GM13976 (cell line): ENCODE measurements around the gene IGF2BP1.
"Not testable (repeated sequence)": the region's sequence is repeated elsewhere in the genome, so short reads cannot be mapped to it uniquely, and the experiment has no call there.

Source experiments
- DNase-seq: peaks from one replicate; pipeline ENCODE4 v3.0.0; 2012; ENCODE audit warnings: low spot score
- CTCF ChIP-seq: IDR thresholded peaks from 2 replicates; pipeline ENCODE4 v1.5.1; 2012; ENCODE audit warnings: borderline replicate concordance, mild to moderate bottlenecking; ENCODE audit not compliant: insufficient read depth; ENCODE audit errors: extremely low read depth, missing control alignments, control extremely low read depth
- in situ Hi-C: fragments of 300-500 bp; cut with MboI; formaldehyde crosslinking; loops from one replicate; pipeline ENCODE4 v1.12.0; 2022; ENCODE audit warnings: low sequenced_read_pairs, mixed read lengths, inconsistent platforms; ENCODE audit not compliant: unreplicated experiment

IGF2BP1 gene

GRCh38 chr17:49089094-49089493, 91.9 kb downstream of the IGF2BP1 start:
- in situ Hi-C loops = no loop called here
- no peak for DNase-seq
- TF ChIP-seq CTCF = no peak

DNA sequence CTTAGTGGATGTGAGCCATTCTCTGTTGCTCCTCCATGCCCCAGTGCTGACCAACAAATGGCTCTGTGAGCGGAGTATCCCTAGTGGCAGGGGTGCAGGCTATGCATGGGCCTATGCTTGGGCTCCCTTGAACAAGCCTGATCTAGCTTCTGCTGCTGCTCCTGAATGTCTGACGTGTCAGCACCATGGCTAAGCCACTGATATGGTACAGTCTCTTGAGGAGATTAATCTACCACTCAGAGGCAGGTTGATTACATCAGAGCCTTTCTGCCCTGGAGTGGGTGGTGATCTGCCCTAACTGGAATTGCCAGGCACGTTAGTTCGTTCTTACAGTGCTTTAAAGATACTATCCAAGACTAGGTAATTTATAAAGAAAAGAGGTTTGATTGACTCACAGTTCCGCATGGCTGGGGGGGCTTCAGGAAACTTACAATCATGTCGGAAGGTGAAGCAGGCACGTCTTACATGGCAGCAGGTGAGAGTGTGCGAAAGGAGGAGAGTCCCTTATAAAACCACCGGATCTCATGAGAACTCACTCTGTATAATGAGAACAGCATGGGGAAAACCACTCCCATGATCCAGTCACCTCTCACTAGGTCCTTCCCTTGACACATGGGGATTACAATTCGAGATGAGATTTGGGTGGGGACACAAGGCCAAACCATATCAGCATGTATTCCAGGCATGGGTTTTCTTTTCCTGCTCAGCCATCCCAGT, 93.9 kb downstream of the IGF2BP1 start:
- in situ Hi-C loops = no loop called here
- no peak for TF ChIP-seq CTCF

DNA sequence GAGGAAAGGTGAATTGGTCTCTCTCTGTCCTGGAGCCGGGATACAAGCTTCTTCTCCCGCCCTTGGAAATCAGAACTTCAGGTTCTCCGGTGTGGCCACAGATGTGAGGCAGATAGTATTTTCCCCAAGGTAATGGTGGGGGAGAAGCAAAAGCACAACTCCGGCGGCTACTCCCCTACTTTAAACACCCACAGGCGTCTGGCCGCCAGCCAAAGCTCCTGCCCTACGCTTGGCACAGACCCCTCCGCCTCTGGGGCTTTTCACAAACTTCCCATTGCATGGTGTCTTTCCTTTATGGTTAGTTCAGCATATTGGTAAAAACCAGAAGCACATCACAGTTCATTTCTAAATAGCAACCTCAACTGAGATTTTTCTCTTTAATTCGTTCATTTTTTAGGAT, 95.9 kb downstream of the IGF2BP1 start:
- in situ Hi-C loops = no loop called here
- no peak for TF ChIP-seq CTCF
- DNase-seq = no peak

More for the DNA sequence above, 93.9 kb downstream of the IGF2BP1 start:
- no peak for DNase-seq

DNA sequence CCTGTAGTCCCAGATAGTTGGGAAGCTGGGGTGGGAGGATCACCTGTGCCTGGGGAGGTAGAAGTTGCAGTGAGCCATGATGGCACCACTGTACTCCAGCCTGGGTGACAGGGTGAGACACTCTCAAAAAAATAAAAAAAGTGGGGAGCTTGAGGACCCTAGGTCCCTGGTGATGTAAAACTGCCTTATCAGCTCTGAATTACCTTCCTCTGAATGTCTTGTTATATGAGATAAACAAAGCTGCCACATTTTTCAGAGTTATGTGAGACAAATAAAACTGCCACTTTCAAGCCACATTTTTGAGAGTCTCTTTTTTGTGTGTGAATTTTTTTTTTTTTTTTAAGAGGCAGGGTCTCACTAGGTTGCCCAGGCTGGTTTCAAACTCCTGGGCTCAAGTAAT, 103.4 kb downstream of the IGF2BP1 start:
- no peak for DNase-seq
- TF ChIP-seq CTCF = no peak
- in situ Hi-C loops = no loop called here

DNA sequence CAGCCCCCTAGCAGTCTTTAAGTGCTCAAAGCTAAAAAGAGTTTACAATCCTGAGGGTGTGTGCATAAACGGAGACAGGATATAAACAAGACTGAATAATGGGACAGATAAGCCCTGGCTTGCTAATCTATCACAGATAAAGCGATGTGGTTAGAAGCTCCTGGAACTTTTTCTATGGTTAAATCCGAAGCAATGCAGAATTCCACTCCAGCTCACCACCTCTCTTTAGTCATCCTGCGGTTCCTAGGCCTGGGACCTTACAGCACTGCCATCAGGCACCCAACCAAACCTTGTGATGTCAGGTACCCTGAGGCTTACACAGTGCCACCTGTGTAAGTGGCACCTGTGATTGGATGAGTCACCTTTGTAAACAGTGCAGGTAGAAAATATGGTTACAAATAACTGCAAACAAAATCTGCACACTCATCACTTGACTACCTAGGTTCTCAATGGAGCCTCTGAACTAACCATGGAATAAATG, 103.9 kb downstream of the IGF2BP1 start:
- DNase-seq = no peak
- no peak for TF ChIP-seq CTCF
- in situ Hi-C loops = no loop called here

DNA sequence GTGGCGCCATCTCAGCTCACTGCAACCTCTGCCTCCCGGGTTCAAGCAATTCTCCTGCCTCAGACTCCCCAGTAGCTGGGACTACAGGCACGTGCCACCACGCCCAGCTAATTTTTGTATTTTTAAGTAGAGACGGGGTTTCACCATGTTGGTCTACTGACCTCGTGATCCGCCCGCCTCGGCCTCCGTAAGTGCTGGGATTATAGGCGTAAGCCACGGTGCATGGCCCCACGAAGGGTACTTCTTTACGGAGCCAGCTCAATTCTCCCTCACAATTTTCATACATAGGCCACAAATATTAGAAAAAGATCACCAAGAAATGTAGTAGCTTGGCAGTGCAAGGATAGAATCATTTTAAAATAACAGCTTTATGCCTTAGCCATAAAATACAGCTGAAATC, 106.2 kb downstream of the IGF2BP1 start:
- in situ Hi-C loops, DNase-seq: not testable (repeated sequence)

DNA sequence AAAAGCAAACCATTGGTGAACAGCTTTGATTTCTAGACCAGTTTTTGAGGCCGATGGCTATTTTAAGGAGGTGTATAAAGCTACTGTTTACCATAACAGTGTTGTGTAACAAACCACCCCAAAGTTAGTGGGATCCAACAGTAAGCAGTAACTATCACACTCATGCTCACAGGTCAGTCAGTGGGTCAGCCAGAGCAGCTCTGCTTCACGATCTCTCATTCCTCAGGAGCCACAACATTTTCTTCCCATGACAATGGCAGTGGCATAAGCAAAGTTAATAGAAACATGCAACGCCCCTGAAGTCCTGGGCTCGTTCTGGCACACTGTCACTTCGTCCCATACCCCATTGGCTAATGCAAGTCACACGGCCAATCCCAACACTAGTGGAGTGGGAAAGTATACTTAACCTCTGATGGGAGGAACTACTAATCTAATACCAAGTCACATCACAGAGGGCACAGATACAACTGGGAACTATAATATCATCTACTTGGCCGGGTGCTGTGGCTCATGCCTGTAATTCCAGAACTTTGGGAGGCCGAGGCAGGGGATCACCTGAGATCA, 107.4 kb downstream of the IGF2BP1 start:
- no peak for TF ChIP-seq CTCF
- no peak for DNase-seq
- in situ Hi-C loops = no loop called here
